HG02588 (cell line): Measurements from ENCODE around the gene PLEKHG1.

Experiments
- ATAC-seq: cut with Tn5 transposase; IDR thresholded peaks from one replicate; pipeline ENCODE4 v1.9.1; 2021; ENCODE audit warnings: mild to moderate bottlenecking, moderate library complexity; ENCODE audit not compliant: unreplicated experiment

PLEKHG1 gene

DNA sequence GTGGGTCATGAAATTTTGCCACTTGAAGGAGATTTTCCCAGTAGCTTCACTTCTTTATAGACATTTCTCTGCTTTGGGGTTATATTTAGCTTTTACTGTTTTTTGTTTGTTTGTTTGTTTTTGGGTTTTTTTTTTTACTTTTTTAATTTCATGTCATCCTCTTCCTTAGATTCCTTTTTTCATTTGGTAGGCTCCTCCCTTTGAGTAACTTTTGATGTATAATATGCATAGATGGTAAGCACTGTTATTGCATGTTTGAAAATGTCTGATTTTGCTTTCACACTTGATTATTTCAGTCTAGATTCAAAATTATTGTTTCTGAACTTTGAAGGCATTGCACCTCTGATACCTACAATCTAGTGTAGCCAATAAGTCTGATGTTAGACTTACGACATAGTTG lies 37.6 kb downstream of the PLEKHG1 start:
- ATAC-seq = no peak

DNA sequence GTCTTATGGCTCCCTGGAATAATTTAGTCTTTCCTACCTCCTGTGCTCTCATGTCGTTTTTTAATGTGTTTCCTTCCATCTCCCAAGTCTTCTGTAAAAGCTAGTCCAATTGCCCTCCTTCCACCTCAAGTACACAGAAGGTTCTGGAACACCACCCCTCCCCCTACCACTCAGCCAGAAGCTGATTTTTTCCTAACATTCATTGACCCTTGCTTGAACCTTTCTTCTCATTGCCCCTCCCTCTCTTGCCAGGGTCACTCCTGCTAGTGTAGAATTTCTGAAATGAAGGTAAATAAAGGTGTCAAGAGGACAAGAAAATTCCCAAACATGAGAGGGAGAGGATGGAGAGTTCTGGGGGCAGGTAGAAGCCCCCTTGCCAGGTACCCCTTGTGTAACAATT lies 38.6 kb downstream of the PLEKHG1 start:
- ATAC-seq = no peak

DNA sequence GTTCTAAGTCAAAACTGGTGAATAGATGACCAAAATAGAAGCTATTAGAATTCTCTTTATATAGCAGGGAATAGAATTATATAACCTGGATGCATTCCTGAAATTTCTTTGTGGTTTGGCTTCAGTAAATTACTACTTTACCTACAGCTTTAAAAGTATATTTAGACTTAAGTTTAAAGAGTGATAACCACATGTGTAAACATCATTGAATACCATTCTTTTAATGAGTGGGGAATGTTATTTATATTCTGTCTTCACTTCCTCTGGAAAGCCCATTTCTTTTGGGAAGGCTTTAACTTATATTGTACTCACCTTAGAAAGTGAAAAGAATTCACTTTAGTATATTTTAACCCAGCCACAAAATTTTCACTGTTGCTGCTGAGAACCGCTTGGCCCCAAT lies 39.1 kb downstream of the PLEKHG1 start:
- no peak for ATAC-seq

DNA sequence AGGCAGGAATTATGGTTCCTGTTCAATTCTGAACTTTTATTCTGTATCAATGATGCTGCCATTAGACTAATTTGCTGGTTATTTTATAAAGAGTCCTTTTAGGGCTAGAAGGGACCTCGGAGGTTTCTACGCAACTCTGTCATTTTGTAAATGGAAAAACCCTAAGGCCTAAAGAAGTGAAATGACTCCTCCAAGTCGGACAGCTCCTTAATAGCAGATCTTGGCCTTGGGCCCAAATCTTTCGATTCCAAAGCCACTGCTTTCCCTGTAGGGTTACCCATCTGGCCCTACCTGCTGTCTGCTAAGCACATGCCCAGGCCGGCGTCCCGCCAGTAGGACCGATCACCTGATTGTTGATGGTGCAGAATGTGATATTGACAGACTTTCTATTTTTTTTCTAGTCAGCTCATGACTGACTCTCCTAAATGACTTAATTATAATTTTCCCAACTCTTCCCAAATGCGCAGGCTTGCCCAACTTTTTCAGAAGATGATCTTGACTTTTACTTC lies 40.2 kb downstream of the PLEKHG1 start:
- no peak for ATAC-seq

DNA sequence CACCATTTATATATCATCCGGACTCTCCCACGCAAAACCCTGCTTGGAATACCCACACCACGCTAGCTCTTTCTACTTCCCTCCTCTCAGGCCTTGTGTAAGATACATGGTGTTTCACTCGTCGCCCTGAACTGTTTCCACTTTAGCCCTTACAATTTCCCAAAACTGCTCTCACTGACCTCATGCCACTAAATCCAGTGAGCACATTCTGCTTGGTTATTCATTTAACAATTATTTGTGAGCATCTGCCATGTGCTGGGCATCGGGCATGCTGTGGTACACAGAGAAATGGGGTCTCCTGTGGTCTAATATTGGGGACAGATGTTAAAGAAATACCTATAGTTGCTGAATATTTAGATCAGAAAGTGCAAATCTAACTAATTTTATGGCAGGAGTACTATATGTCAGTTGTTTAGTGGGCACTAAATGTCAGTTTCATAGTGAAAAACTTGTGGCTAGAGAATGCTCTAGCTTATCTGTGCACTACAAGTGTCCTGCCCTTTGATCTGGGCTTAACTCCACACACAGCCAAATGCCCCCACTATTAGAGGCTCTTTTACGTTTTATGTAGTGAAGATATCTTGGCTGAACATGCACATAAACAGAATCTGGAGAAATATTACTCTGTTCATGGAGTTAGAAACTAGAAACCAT lies 41.0 kb downstream of the PLEKHG1 start:
- ATAC-seq = no peak

DNA sequence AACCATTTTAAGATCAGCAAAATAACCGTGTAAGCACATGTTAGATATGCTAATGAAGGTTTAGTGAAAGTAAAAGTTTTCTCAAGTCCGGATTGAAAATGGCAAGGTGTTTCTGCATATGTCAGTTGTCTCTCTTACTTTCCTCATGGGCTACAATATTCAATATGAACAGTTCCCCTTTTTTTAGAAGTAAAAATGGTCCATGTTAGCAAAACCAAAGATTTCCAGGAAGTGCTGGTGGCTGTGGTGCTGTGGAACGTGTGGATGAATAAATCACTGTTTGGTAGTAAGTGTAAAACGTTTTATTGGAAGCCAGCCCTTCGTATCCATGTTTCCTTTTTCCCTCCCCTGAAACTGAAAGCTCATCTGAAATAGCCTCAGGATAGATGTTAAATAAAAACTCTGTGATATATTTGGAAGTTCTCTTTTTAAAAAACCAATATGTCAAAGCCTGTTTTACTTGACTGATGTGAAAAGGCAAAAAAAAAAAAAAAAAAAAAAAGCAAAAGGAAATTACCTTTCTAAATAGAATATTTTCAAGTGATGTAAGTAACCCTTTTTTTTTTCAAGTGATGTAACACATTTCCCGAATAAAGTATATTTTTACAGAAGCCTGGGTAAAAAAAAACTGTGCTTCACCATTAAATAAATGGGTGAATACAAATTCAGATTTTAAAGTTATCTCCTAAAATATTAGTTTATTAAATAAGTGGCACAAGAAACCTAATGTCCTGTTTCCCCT lies 41.9 kb downstream of the PLEKHG1 start:
- ATAC-seq = no peak

DNA sequence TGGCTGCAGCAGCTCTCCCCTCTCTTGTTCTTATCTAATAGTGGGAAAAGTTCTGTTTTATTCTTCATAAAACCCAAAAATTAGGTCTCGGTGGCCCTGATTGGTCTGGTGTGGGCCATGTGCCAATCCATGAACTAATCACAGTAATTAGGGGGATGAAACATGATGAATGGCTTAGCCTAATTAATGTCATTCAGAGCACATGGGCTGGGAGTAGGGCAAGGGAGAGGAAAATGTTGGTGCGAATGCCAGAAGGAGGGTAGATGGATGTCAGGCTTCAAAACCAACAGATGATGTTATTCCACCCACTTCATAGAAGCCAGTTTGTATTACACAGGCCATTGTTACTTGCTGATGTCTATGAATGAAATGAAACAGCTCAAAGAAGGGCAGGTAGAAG lies 46.5 kb downstream of the PLEKHG1 start:
- no peak for ATAC-seq

DNA sequence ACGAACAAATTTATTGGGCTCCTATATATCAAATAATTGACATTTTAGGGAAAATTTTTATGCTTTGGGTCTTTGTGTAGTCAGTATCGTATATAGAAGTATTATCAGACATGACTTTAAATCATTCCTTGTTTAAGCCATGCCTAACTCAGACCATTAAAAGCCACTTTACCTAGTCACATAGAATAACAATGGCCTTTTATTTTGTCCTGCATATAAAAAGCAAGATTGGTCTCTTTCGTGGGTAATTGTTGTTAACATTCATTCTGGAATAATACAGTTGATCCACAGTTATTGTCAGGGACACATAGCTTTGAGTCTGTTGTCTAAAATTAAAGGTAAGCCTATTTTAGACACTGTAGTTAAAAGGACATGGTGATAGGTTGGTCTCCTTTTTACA lies 47.4 kb downstream of the PLEKHG1 start:
- ATAC-seq = no peak
